Measurements from ENCODE around the gene TMEM132E.

TMEM132E gene

DNA sequence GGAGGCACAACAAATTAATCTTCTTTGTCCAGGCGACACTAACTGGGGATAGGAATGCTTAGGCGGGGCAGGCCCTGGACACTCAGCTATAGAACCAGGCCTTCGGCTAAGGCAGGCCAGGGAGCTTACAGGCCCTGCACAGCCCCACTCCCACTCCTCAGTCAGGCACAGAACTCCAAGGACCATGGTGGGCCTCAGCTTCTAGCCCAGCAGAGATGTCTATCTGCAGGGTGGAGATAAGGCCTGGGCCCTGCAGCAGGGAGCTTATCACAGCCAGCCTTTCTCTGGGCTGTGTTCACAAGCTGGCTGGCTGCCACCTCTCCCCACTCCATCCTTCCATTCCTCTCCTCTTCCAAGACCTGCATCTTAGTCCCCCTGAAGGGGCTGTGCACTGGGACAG is 68.1 kb downstream of the TMEM132E start:
- Histone ChIP-seq H3K4me1 (ENCODE audit: control insufficient read depth, insufficient read depth, low read length) (peaks cover 22% of the 10 kb centered on the region), H3K9me3 (ENCODE audit: control insufficient read depth, insufficient read depth, low read depth, low read length) (no peaks in the 10 kb centered on the region), H3K4me3 (ENCODE audit: low read depth, low read length) (no peak overlapping the region), H3K36me3 (ENCODE audit: control insufficient read depth in 2 of 2, insufficient read depth in 1 of 2, low read length in 2 of 2) (no peaks in the 10 kb centered on the region), H3K27ac (ENCODE audit: extremely low read depth, low read depth, low read length) (no peak overlapping the region)
- CTCF ChIA-PET: interaction anchor here (0.7 to 3.1 kb wide), 8 partner anchors 9 to 432 kb away, joined by 3 to 12 read pairs (median 4); no protein-coding TSS in a partner anchor
- peak; percentile 11; the same call in 1 of the 2 replicates for TF ChIP-seq ZBTB48 (tag by site-specific recombination; IDR thresholded peaks at IDR 0.05)
- no peak for TF ChIP-seq ZNF596 (tag by site-specific recombination; IDR thresholded peaks at IDR 0.05)
- TF ChIP-seq ZBTB8A (tag by site-specific recombination; IDR thresholded peaks at IDR 0.05): peak; percentile 52
- POLR2A ChIA-PET: no interaction called here

DNA sequence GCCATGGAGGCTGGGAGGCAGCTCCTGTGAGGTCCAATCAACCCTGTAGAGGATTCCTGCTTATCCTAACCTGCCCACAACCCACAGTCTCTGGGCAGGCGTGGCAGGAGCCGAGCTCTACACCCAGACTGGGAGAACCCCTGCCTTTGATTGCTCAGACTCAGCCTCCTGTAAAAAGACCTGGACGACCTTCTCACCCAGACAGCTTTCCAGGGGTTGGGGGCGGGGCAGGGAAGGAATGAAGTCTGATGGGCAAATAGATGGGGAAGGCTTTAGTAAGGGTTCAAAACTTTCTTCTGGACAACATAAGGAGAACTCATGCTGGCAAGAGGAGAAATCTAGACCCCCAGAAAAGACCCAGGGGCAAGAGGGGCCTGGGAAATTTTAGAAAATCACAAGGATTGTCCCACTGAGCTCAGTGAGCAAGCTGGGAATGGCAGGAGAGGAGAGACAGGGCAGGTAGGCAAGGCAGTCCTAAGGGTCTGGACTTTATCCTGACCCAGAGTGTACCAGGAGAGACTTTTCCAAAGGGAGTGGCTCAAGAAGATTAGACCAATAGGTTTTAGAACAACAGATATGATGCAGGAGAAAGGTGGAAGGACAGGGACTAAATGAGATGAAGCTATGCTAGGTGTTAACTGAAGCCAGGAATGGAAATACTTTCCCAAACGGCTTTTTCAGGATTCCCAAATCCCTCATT is 70.8 kb downstream of the TMEM132E start:
- no peak overlapping the region for H3K27ac ChIP-seq (ENCODE audit: extremely low read depth, low read depth, low read length)
- H3K4me1 ChIP-seq (ENCODE audit: control insufficient read depth, insufficient read depth, low read length): peaks cover 16% of the 10 kb centered on the region
- ChIA-PET POLR2A (no interaction called here), CTCF (interaction anchor here (0.7 to 1.8 kb wide), 3 partner anchors 12 to 244 kb away, joined by 3 to 8 read pairs (median 5); no protein-coding TSS in a partner anchor)
- no peaks in the 10 kb centered on the region for H3K36me3 ChIP-seq (ENCODE audit: control insufficient read depth in 2 of 2, insufficient read depth in 1 of 2, low read length in 2 of 2)
- H3K9me3 ChIP-seq (ENCODE audit: control insufficient read depth, insufficient read depth, low read depth, low read length): no peaks in the 10 kb centered on the region
- TF ChIP-seq ZNF221 (tag by site-specific recombination; IDR thresholded peaks at IDR 0.05; ENCODE audit: borderline replicate concordance) (no peak), SP2 (tag by site-specific recombination; IDR thresholded peaks at IDR 0.05) (no peak), ZNF2 (tag by site-specific recombination; IDR thresholded peaks at IDR 0.05) (no peak), ZFP3 (tag by site-specific recombination; IDR thresholded peaks at IDR 0.05; ENCODE audit: low read depth) (no peak), SALL2 (tag by site-specific recombination; IDR thresholded peaks at IDR 0.05; ENCODE audit: borderline replicate concordance) (no peak), ZSCAN23 (tag by site-specific recombination; IDR thresholded peaks at IDR 0.05) (no peak), ZNF510 (tag by site-specific recombination; IDR thresholded peaks at IDR 0.05; ENCODE audit: insufficient replicate concordance) (no peak), ZNF776 (tag by site-specific recombination; IDR thresholded peaks at IDR 0.05; ENCODE audit: borderline replicate concordance) (no peak), KLF8 (tag by site-specific recombination; IDR thresholded peaks at IDR 0.05) (no peak), KLF9 (tag by site-specific recombination; IDR thresholded peaks at IDR 0.05; ENCODE audit: low read depth) (no peak), HOXC10 (CRISPR knock-in tag; IDR thresholded peaks at IDR 0.05) (no peak), ZNF548 (tag by site-specific recombination; IDR thresholded peaks at IDR 0.05) (no peak)
- TF ChIP-seq, protein P1, sequence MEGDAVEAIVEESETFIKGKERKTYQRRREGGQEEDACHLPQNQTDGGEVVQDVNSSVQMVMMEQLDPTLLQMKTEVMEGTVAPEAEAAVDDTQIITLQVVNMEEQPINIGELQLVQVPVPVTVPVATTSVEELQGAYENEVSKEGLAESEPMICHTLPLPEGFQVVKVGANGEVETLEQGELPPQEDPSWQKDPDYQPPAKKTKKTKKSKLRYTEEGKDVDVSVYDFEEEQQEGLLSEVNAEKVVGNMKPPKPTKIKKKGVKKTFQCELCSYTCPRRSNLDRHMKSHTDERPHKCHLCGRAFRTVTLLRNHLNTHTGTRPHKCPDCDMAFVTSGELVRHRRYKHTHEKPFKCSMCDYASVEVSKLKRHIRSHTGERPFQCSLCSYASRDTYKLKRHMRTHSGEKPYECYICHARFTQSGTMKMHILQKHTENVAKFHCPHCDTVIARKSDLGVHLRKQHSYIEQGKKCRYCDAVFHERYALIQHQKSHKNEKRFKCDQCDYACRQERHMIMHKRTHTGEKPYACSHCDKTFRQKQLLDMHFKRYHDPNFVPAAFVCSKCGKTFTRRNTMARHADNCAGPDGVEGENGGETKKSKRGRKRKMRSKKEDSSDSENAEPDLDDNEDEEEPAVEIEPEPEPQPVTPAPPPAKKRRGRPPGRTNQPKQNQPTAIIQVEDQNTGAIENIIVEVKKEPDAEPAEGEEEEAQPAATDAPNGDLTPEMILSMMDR (tag by site-specific recombination; IDR thresholded peaks at IDR 0.05): no peak
- TF ChIP-seq, protein P2, sequence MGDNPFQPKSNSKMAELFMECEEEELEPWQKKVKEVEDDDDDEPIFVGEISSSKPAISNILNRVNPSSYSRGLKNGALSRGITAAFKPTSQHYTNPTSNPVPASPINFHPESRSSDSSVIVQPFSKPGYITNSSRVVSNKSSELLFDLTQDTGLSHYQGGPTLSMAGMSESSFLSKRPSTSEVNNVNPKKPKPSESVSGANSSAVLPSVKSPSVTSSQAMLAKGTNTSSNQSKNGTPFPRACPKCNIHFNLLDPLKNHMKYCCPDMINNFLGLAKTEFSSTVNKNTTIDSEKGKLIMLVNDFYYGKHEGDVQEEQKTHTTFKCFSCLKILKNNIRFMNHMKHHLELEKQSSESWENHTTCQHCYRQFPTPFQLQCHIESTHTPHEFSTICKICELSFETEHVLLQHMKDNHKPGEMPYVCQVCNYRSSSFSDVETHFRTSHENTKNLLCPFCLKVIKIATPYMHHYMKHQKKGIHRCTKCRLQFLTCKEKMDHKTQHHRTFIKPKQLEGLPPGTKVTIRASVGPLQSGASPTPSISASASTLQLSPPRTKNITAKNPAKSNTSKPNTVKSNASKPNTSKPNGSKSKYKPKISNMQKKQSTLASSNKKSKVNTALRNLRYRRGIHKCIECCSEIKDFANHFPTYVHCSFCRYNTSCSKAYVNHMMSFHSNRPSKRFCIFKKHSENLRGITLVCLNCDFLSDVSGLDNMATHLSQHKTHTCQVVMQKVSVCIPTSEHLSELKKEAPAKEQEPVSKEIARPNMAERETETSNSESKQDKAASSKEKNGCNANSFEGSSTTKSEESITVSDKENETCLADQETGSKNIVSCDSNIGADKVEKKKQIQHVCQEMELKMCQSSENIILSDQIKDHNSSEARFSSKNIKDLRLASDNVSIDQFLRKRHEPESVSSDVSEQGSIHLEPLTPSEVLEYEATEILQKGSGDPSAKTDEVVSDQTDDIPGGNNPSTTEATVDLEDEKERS (tag by site-specific recombination; IDR thresholded peaks at IDR 0.05): no peak
- TF ChIP-seq, protein P3, sequence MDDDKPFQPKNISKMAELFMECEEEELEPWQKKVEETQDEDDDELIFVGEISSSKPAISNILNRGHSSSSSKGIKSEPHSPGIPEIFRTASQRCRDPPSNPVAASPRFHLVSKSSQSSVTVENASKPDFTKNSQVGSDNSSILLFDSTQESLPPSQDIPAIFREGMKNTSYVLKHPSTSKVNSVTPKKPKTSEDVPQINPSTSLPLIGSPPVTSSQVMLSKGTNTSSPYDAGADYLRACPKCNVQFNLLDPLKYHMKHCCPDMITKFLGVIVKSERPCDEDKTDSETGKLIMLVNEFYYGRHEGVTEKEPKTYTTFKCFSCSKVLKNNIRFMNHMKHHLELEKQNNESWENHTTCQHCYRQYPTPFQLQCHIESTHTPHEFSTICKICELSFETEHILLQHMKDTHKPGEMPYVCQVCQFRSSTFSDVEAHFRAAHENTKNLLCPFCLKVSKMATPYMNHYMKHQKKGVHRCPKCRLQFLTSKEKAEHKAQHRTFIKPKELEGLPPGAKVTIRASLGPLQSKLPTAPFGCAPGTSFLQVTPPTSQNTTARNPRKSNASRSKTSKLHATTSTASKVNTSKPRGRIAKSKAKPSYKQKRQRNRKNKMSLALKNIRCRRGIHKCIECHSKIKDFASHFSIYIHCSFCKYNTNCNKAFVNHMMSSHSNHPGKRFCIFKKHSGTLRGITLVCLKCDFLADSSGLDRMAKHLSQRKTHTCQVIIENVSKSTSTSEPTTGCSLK (tag by site-specific recombination; IDR thresholded peaks at IDR 0.05): no peak
- TF ChIP-seq, protein P4, sequence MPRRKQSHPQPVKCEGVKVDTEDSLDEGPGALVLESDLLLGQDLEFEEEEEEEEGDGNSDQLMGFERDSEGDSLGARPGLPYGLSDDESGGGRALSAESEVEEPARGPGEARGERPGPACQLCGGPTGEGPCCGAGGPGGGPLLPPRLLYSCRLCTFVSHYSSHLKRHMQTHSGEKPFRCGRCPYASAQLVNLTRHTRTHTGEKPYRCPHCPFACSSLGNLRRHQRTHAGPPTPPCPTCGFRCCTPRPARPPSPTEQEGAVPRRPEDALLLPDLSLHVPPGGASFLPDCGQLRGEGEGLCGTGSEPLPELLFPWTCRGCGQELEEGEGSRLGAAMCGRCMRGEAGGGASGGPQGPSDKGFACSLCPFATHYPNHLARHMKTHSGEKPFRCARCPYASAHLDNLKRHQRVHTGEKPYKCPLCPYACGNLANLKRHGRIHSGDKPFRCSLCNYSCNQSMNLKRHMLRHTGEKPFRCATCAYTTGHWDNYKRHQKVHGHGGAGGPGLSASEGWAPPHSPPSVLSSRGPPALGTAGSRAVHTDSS (tag by site-specific recombination; IDR thresholded peaks at IDR 0.05): no peak
- H3K4me3 ChIP-seq (ENCODE audit: low read depth, low read length): no peak overlapping the region

All from HEK293 (cell line).